ENCODE measurements around the gene CLCN5.
A peak's percentile ranks its signal among the peaks of the same experiment; 100 is the strongest.

The CLCN5 gene

GRCh38 chrX:49922291-49923241 is at the start of gene CLCN5:
Gene CLCN5, plus strand, starts transcription at chrX:49922596. Its CDS starts 2,703 bp downstream, at chrX:49925299.
- DNase-seq (ENCODE audit: low read depth in 3 of 3): peak; percentile 82 to 91 (median 83)

- peak in 1 of 3 donors; percentile 8 for DNase-seq (ENCODE audit: low read depth in 3 of 3)
These were observed 45.6 kb upstream of the CLCN5 start for GRCh38 chrX:49876750-49877149.

GRCh38 chrX:49877397-49878101 is 44.8 kb upstream of the CLCN5 start:
- DNase-seq (ENCODE audit: low read depth in 3 of 3): no peak

GRCh38 chrX:49878128-49878833 is 44.1 kb upstream of the CLCN5 start:
- no peak for DNase-seq (ENCODE audit: low read depth in 3 of 3)

- peak; percentile 26 to 45 (median 43) for DNase-seq (ENCODE audit: low read depth in 3 of 3)
These were observed 43.4 kb upstream of the CLCN5 start, which contains the start of gene USP27X for GRCh38 chrX:49878834-49879655. Gene USP27X, plus strand, starts transcription at chrX:49879484. Its CDS starts 824 bp downstream, at chrX:49880308.

- DNase-seq (ENCODE audit: low read depth in 3 of 3): no peak
These were observed 42.6 kb upstream of the CLCN5 start for GRCh38 chrX:49879656-49880277.

- DNase-seq (ENCODE audit: low read depth in 3 of 3): no peak
These were observed 41.7 kb upstream of the CLCN5 start for GRCh38 chrX:49880668-49881067.

- peak in 1 of 3 donors; percentile 53 for DNase-seq (ENCODE audit: low read depth in 3 of 3)
These were observed 38.0 kb upstream of the CLCN5 start for GRCh38 chrX:49884290-49884862.

- no peak for DNase-seq (ENCODE audit: low read depth in 3 of 3)
These were observed 29.9 kb upstream of the CLCN5 start for GRCh38 chrX:49892542-49892941.

GRCh38 chrX:49896951-49897350 is 25.4 kb upstream of the CLCN5 start:
- no peak for DNase-seq (ENCODE audit: low read depth in 3 of 3)

- DNase-seq (ENCODE audit: low read depth in 3 of 3): no peak
These were observed 21.3 kb upstream of the CLCN5 start for GRCh38 chrX:49901048-49901447.

GRCh38 chrX:49910344-49910743 is 12.1 kb upstream of the CLCN5 start:
- DNase-seq (ENCODE audit: low read depth in 3 of 3): no peak

- DNase-seq (ENCODE audit: low read depth in 3 of 3): no peak
These were observed 10.3 kb upstream of the CLCN5 start for GRCh38 chrX:49912086-49912485.

- DNase-seq (ENCODE audit: low read depth in 3 of 3): no peak
These were observed 9.5 kb upstream of the CLCN5 start for GRCh38 chrX:49912861-49913260.

- DNase-seq (ENCODE audit: low read depth in 3 of 3): peak in 1 of 3 donors; percentile 47
These were observed 6.8 kb upstream of the CLCN5 start for GRCh38 chrX:49915361-49916222.

- DNase-seq (ENCODE audit: low read depth in 3 of 3): peak in 1 of 3 donors; percentile 13
These were observed 2.8 kb upstream of the CLCN5 start for GRCh38 chrX:49919617-49920016.

GRCh38 chrX:49921109-49921508 is 1.3 kb upstream of the CLCN5 start:
- no peak for DNase-seq (ENCODE audit: low read depth in 3 of 3)

GRCh38 chrX:49925176-49925575 is 2.8 kb downstream of the CLCN5 start:
- no peak for DNase-seq (ENCODE audit: low read depth in 3 of 3)

- DNase-seq (ENCODE audit: low read depth in 3 of 3): no peak
These were observed 7.6 kb downstream of the CLCN5 start for GRCh38 chrX:49930039-49930438.

Data from stimulated activated CD4-positive, alpha-beta T cell treated with anti-CD3 and anti-CD28 coated beads, TNF-alpha, amount 100 ng/mL, for 48 hours (primary cell).